Esophagus muscularis mucosa (tissue), 4 donors: ENCODE data around the gene ADCY4. TPM values are rescaled to one million over a fixed set of nuclear protein-coding genes. Genes with fewer than 3 reads are reported as not detected.

Source experiments
- DNase-seq: peaks from one replicate; pipeline ENCODE4 v3.0.0-alpha.2; 2017; ENCODE audit errors: extremely low spot score
- H3K27ac ChIP-seq, 4 donors: fragments of 200-600 bp; sonication (generic); replicated peaks in 1 of 4; 1 replicate in 3 of 4; 2 replicates in 1 of 4; pipeline ENCODE4 v1.5.1; 2016 to 2019; ENCODE audit warnings: mild to moderate bottlenecking in 1 of 4
- H3K27me3 ChIP-seq, 4 donors: fragments of 200-600 bp; sonication (generic); one replicate each; pipeline versions ENCODE4 v1.5.1 to v1.6.0; 2016 to 2019
- H3K36me3 ChIP-seq, 4 donors: fragments of 200-600 bp; sonication (generic); one replicate each; pipeline ENCODE4 v1.5.1; 2016 to 2019
- H3K4me1 ChIP-seq, 4 donors: fragments of 200-600 bp; sonication (generic); one replicate each; pipeline ENCODE4 v1.5.1; 2016 to 2019
- H3K4me3 ChIP-seq, 4 donors: fragments of 200-600 bp; sonication (generic); 1 replicate in 2 of 4; 2 replicates in 2 of 4; pipeline ENCODE4 v1.5.1; 2016 to 2019; ENCODE audit warnings: mild to moderate bottlenecking in 4 of 4, moderate library complexity in 1 of 4
- H3K9me3 ChIP-seq, 4 donors: fragments of 200-600 bp; sonication (generic); 1 replicate in 3 of 4; 2 replicates in 1 of 4; pipeline ENCODE4 v1.5.1; 2016 to 2019
- EP300 ChIP-seq: sonication (generic); formaldehyde crosslinking; IDR thresholded peaks from one replicate; pipeline ENCODE4 v1.6.1; 2017; ENCODE audit warnings: antibody characterized with exemption
- POLR2A ChIP-seq: fragments of 450-650 bp; IDR thresholded peaks from one replicate; pipeline ENCODE4 v1.6.1; 2017; ENCODE audit warnings: antibody characterized with exemption, moderate library complexity, mild to moderate bottlenecking, low read depth
- POLR2AphosphoS5 ChIP-seq, 2 donors: sonication (generic); formaldehyde crosslinking; IDR thresholded peaks; one replicate each; pipeline ENCODE4 v1.6.1; 2017; ENCODE audit warnings: antibody characterized with exemption in 2 of 2
- WGBS: methylation state at CpG from one replicate; pipeline ENCODE4 v1.1.5; 2018; 5-methylcytosine and 5-hydroxymethylcytosine counted together
- intact Hi-C: fragments of 100-400 bp; cut with DNase I; formaldehyde crosslinking; loops from one replicate; pipeline ENCODE4 v1.15.1; 2023
- total RNA-seq, 4 donors: library from RNA; depleted of rRNA; stranded (reverse); fragments of >200 nt; gene quantifications; one replicate each; pipeline versions ENCODE4 v1.1.0 to v1.2.1, GENCODE V29; 2016
- TF ChIP-seq, protein P1 (sequence below), 3 experiments: fragments of 200-600 bp in 2 of 3; fragments of 450-650 bp in 1 of 3; sonication (generic) in 2 of 3; IDR thresholded peaks; one replicate each; pipeline ENCODE4 v1.5.1; 2017 to 2019; ENCODE audit warnings: antibody characterized with exemption in 3 of 3, mild to moderate bottlenecking in 2 of 3, moderate library complexity in 1 of 3

The ADCY4 gene
- total RNA-seq, 4 donors from 2014 or later, result 21.5 to 36.9 (median 27.9) TPM

DNA sequence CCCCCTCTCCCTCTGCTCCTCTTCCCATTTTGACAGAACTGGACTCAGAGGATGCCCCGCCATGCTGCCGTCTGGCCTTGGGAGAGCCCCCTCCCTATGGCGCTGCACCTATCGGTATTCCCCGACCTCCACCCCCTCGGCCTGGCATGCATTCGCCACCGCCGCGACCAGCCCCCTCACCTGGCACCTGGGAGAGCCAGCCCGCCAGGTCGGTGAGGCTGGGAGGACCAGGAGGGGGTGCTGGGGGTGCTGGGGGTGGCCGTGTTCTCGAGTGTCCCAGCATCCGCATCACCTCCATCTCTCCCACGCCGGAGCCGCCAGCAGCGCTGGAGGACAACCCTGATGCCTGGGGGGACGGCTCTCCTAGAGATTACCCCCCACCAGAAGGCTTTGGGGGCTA, 34.6 kb upstream of the ADCY4 start:
- peak overlapping the region; percentile 97 to 98 (median 98) for H3K27ac ChIP-seq
- H3K9me3 ChIP-seq, result no peaks in the 10 kb centered on the region
- H3K27me3 ChIP-seq, result no peaks in the 10 kb centered on the region
- no peak for DNase-seq
- H3K4me1 ChIP-seq, result peaks cover 35 to 91% (median 81%) of the 10 kb centered on the region in 4 donors
- TF ChIP-seq EP300 (no peak), POLR2A (no peak), POLR2AphosphoS5 (IDR thresholded peaks at IDR 0.05) (no peak)
- TF ChIP-seq, protein P1, sequence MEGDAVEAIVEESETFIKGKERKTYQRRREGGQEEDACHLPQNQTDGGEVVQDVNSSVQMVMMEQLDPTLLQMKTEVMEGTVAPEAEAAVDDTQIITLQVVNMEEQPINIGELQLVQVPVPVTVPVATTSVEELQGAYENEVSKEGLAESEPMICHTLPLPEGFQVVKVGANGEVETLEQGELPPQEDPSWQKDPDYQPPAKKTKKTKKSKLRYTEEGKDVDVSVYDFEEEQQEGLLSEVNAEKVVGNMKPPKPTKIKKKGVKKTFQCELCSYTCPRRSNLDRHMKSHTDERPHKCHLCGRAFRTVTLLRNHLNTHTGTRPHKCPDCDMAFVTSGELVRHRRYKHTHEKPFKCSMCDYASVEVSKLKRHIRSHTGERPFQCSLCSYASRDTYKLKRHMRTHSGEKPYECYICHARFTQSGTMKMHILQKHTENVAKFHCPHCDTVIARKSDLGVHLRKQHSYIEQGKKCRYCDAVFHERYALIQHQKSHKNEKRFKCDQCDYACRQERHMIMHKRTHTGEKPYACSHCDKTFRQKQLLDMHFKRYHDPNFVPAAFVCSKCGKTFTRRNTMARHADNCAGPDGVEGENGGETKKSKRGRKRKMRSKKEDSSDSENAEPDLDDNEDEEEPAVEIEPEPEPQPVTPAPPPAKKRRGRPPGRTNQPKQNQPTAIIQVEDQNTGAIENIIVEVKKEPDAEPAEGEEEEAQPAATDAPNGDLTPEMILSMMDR (IDR thresholded peaks at IDR 0.05), result no peak
- intact Hi-C loops, result no loop called here
- H3K36me3 ChIP-seq, result peaks cover 3 to 31% (median 18%) of the 10 kb centered on the region in 4 donors
- peak overlapping the region; percentile 80 to 81 (median 80) for H3K4me3 ChIP-seq
- 83% methylated on average over 18 of the region's 20 CpGs for WGBS

DNA sequence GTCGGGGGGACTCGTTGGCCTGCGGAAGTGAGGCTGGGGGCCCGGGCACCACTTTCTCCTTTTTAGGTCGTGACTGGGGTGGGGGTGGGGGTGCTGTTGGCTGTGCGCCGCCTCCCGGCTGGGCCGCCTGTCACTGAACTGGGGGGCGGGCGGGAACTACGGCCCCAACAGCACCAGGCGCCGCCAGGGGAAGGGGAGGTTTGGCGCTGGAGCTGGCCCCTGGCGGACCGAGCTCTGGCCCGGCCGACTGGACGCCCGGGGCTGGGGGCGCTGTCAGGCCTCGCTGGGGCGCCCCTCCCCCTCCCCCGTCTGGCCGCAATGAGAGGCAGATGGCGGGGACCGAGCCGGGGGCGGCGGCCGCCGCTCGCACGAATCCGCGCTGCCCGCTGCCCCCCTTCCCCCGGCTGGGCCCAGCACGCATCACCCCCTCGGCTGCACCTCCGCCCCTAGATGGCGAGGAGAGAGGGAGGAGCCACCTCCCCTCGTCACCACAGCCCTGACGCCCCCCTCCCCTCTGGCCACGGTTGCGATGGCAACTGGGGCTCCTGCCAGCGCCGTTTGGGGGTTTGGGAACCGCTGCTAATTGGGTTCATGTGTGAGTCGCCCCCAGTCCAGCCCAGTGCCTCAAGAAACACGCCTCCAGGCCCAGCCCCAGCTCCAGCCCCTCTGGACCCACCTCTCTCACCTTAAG, 33.8 kb upstream of the ADCY4 start:
- Histone ChIP-seq H3K27ac (peak overlapping the region; percentile 97 to 98 (median 98)), H3K36me3 (peaks cover 0 to 24% (median 14%) of the 10 kb centered on the region in 4 donors), H3K27me3 (no peaks in the 10 kb centered on the region), H3K4me3 (peak overlapping the region; percentile 80 to 81 (median 80)), H3K4me1 (peaks cover 35 to 86% (median 81%) of the 10 kb centered on the region in 4 donors), H3K9me3 (no peaks in the 10 kb centered on the region)
- WGBS, result 6% methylated on average over 21 of the region's 52 CpGs
- intact Hi-C loops, result no loop called here
- no peak for DNase-seq
- TF ChIP-seq, protein P1 (IDR thresholded peaks at IDR 0.05), result peak in 1 of 3 experiments; percentile 7
- TF ChIP-seq EP300, result no peak
- TF ChIP-seq POLR2A, result peak; percentile 15
- TF ChIP-seq POLR2AphosphoS5 (IDR thresholded peaks at IDR 0.05), result peak in 1 of 2 donors; percentile 43

DNA sequence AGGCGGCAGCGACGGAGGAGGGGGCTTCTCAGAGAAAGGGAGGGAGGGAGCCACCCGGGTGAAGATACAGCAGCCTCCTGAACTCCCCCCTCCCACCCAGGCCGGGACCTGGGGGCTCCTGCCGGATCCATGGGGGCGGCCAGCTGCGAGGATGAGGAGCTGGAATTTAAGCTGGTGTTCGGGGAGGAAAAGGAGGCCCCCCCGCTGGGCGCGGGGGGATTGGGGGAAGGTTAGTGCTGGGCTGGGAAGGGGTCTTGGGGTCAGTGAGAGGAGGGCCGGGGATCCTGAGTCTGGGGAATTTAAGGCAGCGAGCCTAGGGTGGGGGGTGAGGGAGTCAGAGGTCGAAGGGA, 33.3 kb upstream of the ADCY4 start:
- H3K4me1 ChIP-seq, result peaks cover 35 to 83% (median 80%) of the 10 kb centered on the region in 4 donors
- H3K9me3 ChIP-seq, result no peaks in the 10 kb centered on the region
- intact Hi-C loops, result no loop called here
- 2% methylated on average over 14 of the region's 15 CpGs for WGBS
- peak overlapping the region; percentile 80 to 81 (median 80) for H3K4me3 ChIP-seq
- H3K36me3 ChIP-seq, result peaks cover 0 to 18% (median 12%) of the 10 kb centered on the region in 4 donors
- no peak for DNase-seq
- TF ChIP-seq, protein P1 (IDR thresholded peaks at IDR 0.05), result no peak
- TF ChIP-seq POLR2AphosphoS5 (IDR thresholded peaks at IDR 0.05) (no peak), EP300 (no peak)
- H3K27me3 ChIP-seq, result no peaks in the 10 kb centered on the region
- peak overlapping the region; percentile 97 to 98 (median 98) for H3K27ac ChIP-seq

DNA sequence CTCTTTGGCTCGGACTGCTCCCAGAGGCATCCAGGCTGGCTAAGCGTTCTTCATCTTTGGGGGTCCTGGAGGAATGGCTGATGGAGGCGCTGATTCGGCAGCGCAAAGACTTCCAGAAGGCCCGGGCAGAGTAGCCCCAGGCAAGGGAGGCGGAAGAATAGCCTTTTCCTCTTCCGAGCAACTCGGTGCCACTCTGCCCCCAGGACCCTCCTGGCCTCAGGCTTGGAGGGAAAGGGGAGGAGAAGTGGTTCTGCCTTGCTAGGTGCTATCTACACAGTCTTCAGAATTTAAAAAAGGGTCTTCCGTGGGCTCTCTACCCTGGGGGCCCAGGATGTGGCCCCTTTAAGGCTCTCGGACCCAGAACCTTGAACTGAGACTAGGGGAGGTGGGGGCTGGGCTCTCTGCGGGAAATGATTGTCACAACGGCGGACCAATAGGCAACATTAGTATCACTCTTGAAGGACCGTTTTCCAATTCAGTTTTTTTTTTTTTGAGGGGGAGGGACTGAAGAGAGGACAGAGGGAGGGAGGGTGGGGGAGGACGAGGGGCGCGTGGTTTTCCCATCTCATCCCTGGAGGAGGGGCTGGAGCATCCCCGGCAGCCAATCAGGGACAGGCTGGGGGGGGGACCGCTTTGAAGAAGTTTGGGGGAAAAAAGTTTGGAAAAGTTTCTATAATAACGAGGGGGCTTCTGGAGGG, 32.8 kb upstream of the ADCY4 start, which contains the start of gene NFATC4:
Gene NFATC4 (plus strand): TSS at position 671 of the 698 bp plus-strand sequence. CDS start 157 bp downstream, outside the sequence.
- no peak for TF ChIP-seq POLR2A
- TF ChIP-seq, protein P1 (IDR thresholded peaks at IDR 0.05), result no peak
- TF ChIP-seq EP300, result no peak
- TF ChIP-seq POLR2AphosphoS5 (IDR thresholded peaks at IDR 0.05), result no peak
- Histone ChIP-seq H3K9me3 (no peaks in the 10 kb centered on the region), H3K36me3 (peaks cover 0 to 13% (median 9%) of the 10 kb centered on the region in 4 donors), H3K4me3 (peak within 1 kb of the TSS; percentile 80 to 81 (median 80)), H3K27ac (peak within 1 kb of the TSS; percentile 97 to 98 (median 98)), H3K4me1 (peaks cover 35 to 78% (median 75%) of the 10 kb centered on the region in 4 donors), H3K27me3 (no peaks in the 10 kb centered on the region)
- WGBS, result under 1% methylated on average over 19 of the region's 21 CpGs
- intact Hi-C loops, result no loop called here
- peak; percentile 94 for DNase-seq
